ENCODE results near the gene TMEM145. TPM values are rescaled to one million over a fixed set of nuclear protein-coding genes. Genes with fewer than 3 reads are reported as not detected.
A peak's percentile ranks its signal among the peaks of the same experiment; 100 is the strongest.

The TMEM145 gene
- total RNA-seq, 4 donors from 2014 or later: 0.69 TPM; not detected in 3

DNA sequence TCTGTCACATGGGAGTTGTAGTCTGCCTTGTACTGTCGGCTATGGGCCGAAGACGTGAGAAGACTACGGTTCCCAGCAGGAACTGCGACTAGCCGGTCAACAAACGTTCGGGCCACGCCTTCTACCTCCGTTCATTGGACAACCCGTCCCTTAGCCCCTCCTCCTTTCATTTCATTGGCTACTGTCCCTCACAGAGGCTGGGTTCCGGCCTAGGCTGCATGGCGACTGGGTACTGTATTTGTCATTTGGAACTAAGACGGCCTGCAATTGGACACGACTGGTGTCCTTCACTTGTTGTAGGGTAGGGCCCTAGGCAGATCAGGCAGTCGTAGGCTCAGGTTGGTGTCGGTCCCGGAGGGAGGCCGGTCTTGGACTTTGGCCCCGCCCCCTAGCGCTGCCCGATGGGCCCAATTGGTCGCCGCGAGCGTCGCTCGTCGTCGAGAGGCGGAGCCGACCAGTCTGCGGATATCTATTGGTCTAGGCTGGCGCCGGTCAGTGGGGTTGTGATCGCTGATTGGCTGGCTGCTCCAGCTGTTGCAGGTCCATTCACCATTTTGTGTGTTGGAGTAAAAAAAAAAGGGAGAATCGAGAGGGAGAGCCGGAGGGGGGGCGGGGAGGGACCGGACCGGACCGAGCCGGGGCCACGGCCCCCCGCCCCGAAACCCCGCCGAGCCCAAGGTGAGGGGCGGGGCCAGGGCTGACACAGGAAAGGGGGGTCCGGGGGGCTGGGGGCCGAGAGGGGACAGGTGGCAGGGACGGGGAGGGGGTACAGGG lies 44.2 kb upstream of the TMEM145 start, which contains the start of gene CIC:
CIC (plus strand) TSS at position 549 of the 774 bp plus-strand sequence. CDS start 2,532 bp downstream, outside the sequence.
- Histone ChIP-seq H3K27ac (peak within 1 kb of the TSS; percentile 99), H3K4me1 (peaks cover 5 to 16% of the 10 kb centered on the region in 2 donors), H3K27me3 (no peaks in the 10 kb centered on the region), H3K36me3 (no peaks in the 10 kb centered on the region), H3K4me3 (peak within 1 kb of the TSS; percentile 70 to 75), H3K9me3 (no peaks in the 10 kb centered on the region)
- intact Hi-C loops (cut with DNase I; ENCODE audit: low total_unique reads): no loop called here
- TF ChIP-seq, protein P1, sequence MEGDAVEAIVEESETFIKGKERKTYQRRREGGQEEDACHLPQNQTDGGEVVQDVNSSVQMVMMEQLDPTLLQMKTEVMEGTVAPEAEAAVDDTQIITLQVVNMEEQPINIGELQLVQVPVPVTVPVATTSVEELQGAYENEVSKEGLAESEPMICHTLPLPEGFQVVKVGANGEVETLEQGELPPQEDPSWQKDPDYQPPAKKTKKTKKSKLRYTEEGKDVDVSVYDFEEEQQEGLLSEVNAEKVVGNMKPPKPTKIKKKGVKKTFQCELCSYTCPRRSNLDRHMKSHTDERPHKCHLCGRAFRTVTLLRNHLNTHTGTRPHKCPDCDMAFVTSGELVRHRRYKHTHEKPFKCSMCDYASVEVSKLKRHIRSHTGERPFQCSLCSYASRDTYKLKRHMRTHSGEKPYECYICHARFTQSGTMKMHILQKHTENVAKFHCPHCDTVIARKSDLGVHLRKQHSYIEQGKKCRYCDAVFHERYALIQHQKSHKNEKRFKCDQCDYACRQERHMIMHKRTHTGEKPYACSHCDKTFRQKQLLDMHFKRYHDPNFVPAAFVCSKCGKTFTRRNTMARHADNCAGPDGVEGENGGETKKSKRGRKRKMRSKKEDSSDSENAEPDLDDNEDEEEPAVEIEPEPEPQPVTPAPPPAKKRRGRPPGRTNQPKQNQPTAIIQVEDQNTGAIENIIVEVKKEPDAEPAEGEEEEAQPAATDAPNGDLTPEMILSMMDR (IDR thresholded peaks at IDR 0.05): peak in 1 of 4 experiments; percentile 9
- TF ChIP-seq POLR2A (IDR thresholded peaks at IDR 0.05): peak; percentile 17 to 20
- peak; percentile 100 for DNase-seq

DNA sequence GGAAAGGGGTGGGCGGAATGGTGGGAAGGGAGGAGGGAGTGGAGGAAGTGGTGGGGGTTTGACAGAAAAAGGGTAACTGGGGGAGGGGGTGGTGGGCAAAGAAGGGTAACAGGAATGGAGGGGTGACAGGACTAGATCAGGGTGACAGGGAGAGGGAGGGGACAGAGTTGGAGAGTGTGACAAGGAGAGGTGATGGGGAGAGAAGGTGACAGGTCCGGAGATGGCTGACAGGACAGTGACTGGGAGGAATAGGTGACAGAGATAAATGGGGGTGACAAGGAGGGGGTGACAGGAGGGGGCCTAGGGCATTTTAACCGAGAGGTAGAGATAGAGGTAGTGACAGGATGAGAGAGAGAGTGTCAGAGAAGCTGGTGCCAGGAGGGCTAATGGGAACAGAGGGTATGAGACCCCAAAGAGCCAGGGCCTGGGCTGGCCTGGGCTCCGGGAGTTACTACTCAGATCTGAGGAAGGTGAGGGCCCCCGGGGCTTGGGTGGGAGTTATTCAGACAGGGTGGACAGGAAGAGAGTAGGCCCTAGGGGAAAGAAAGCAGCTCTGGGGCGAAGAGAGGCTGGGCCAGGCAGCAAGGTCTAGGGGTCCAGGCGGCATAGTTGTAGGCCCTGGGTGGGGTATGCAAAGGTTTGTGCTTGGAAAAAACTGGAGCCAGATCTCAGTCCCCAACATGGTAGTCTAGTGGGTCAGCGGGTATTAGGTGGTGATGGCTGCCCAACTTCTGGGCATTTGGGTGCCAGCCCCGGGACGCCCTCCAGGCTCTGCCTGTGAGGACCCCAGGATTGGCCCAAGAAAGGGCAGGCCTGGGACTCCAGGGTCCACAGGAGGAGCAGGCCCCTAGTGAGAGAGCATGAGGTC lies 43.4 kb upstream of the TMEM145 start:
- H3K4me1 ChIP-seq: peaks cover 5 to 16% of the 10 kb centered on the region in 2 donors
- peak overlapping the region; percentile 67 to 75 for H3K4me3 ChIP-seq
- peak overlapping the region; percentile 91 to 95 for H3K27ac ChIP-seq
- no peaks in the 10 kb centered on the region for H3K36me3 ChIP-seq
- no peaks in the 10 kb centered on the region for H3K9me3 ChIP-seq
- TF ChIP-seq, protein P1 (IDR thresholded peaks at IDR 0.05): no peak
- TF ChIP-seq POLR2A (IDR thresholded peaks at IDR 0.05): no peak
- H3K27me3 ChIP-seq: no peaks in the 10 kb centered on the region
- peak; percentile 43 to 46 for DNase-seq
- intact Hi-C loops (cut with DNase I; ENCODE audit: low total_unique reads): no loop called here

DNA sequence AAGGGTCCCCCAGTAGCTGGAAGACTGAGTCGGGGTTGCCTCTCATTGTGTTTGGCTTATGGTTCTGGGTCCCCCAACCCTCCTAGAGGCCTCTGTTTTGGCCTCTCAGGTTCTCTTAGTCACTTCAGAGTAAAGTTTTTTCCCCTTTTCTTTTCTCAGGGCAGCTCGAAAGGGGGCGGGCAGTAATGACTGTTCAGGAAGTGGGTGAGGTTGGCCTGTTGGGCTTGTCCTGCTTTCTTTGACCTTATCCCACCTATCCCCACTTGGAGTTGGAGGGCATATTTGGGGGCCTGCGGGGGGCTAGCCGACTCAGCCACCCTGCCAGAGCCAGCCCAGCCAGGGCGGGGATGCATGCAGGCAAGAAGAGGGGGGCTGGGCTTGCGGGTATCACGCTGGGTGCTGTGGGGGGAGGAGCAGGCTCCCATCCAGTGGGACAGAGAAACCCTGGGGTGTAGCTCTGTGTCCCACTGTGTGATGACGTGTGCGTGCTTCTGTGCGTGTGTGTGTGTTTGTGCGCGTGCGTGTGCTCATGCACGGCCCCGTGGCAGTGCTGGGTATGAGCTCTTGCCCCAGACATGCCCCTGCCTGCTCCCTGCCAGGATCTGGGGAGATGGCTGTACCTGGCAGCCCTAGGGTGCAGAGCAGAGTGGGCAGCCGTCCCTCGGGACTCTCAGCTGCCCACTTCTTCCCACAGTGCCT lies 42.6 kb upstream of the TMEM145 start:
- Histone ChIP-seq H3K9me3 (no peaks in the 10 kb centered on the region), H3K27ac (peak overlapping the region; percentile 91 to 95), H3K4me3 (peak overlapping the region; percentile 67 to 75), H3K27me3 (no peaks in the 10 kb centered on the region), H3K4me1 (peaks cover 5 to 16% of the 10 kb centered on the region in 2 donors), H3K36me3 (no peaks in the 10 kb centered on the region)
- peak; percentile 53 to 60 for DNase-seq
- intact Hi-C loops (cut with DNase I; ENCODE audit: low total_unique reads): no loop called here
- no peak for TF ChIP-seq POLR2A (IDR thresholded peaks at IDR 0.05)
- TF ChIP-seq, protein P1 (IDR thresholded peaks at IDR 0.05): no peak

DNA sequence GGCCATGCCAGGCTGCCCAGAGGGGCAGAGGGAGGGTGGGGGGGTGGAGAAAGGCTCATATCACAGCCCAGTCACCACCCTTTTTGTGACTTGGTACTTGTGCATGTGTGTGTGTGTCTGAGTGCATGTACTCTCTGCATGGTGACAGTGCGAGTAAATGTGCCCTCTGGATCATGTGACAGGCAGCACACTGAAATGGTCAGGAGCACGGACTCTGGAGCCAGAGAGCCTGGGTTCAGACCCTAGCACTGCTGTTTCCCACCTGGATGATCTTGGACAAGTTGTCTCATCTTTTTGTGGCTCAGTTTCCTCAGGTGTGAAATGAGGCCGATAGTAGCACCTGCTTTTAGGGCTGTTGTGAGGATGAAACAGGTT lies 42.1 kb upstream of the TMEM145 start:
- intact Hi-C loops (cut with DNase I; ENCODE audit: low total_unique reads): no loop called here
- H3K9me3 ChIP-seq: no peaks in the 10 kb centered on the region
- TF ChIP-seq, protein P1 (IDR thresholded peaks at IDR 0.05): no peak
- no peak for TF ChIP-seq POLR2A (IDR thresholded peaks at IDR 0.05)
- no peaks in the 10 kb centered on the region for H3K36me3 ChIP-seq
- peak overlapping the region; percentile 91 to 95 for H3K27ac ChIP-seq
- peaks cover 5 to 16% of the 10 kb centered on the region in 2 donors for H3K4me1 ChIP-seq
- H3K27me3 ChIP-seq: no peaks in the 10 kb centered on the region
- DNase-seq: no peak
- peak overlapping the region; percentile 67 to 75 for H3K4me3 ChIP-seq

All from uterus (tissue), 4 donors.